Right lobe of liver (tissue), 4 donors: ENCODE results near the gene ARHGAP21.

Experiments
- POLR2A ChIP-seq: fragments of 450-650 bp; IDR thresholded peaks from one replicate; pipeline ENCODE4 v1.6.1; 2017; ENCODE audit warnings: antibody characterized with exemption, mild to moderate bottlenecking
- TF ChIP-seq, protein P1 (sequence below), 4 donors: fragments of 200-600 bp in 3 of 4; fragments of 450-650 bp in 1 of 4; IDR thresholded peaks; one replicate each; pipeline versions ENCODE4 v1.5.1 to v1.8.0; 2016 to 2022; ENCODE audit warnings: antibody characterized with exemption in 4 of 4, mild to moderate bottlenecking in 2 of 4
- donor health status: DM: no; HTN: no; CAD: no.
- donor health status: DM: no; HTN: no; CAD: no.
- donor health status: DM: no; HTN: yes; CAD: no.

DNA sequence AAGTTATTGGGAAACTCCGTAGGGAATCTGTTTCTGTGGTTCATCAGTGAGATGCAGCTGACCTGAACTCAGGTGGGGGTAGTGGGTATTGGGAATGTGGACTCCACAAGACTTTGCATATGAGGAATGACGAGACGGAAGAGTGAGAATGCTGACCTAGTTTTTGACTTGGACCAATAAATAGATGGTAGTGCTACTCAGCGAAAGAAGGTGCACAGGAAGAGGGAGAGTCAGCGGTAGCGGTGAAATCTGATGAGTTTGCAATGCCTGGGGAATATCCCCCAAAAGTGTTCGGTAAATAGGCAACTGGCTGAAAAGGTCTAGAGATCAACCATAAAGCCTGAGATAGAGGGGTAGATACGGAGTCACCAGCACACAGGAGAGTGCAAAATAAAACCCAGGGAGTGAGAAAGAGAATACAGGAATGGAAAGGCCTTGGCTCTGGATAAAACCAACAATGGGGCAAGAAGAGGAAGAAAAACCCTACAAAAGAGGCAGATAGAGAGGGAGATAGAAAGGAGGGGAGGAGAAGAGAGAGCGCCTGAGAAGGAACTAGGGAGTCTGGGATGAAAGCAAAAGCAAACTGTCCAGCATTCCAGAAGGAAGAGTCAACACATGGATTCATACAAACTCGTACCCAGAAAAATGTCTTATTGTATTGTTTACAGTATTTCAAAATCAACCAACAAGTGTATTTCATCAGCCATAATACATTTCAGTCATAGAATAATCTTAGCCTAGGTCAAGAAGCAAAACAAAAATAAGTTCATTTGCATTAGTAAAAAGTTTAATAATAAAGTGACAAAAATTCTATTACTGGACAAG, 5.4 kb downstream of the ARHGAP21 start:
- TF ChIP-seq POLR2A = no peak
- TF ChIP-seq, protein P1, sequence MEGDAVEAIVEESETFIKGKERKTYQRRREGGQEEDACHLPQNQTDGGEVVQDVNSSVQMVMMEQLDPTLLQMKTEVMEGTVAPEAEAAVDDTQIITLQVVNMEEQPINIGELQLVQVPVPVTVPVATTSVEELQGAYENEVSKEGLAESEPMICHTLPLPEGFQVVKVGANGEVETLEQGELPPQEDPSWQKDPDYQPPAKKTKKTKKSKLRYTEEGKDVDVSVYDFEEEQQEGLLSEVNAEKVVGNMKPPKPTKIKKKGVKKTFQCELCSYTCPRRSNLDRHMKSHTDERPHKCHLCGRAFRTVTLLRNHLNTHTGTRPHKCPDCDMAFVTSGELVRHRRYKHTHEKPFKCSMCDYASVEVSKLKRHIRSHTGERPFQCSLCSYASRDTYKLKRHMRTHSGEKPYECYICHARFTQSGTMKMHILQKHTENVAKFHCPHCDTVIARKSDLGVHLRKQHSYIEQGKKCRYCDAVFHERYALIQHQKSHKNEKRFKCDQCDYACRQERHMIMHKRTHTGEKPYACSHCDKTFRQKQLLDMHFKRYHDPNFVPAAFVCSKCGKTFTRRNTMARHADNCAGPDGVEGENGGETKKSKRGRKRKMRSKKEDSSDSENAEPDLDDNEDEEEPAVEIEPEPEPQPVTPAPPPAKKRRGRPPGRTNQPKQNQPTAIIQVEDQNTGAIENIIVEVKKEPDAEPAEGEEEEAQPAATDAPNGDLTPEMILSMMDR (IDR thresholded peaks at IDR 0.05) = no peak
